ENCODE measurements around the gene KRTAP4-12.
"Not testable (repeated sequence)": the region's sequence is repeated elsewhere in the genome, so short reads cannot be mapped to it uniquely, and the experiment has no call there.

Gene KRTAP4-12

DNA sequence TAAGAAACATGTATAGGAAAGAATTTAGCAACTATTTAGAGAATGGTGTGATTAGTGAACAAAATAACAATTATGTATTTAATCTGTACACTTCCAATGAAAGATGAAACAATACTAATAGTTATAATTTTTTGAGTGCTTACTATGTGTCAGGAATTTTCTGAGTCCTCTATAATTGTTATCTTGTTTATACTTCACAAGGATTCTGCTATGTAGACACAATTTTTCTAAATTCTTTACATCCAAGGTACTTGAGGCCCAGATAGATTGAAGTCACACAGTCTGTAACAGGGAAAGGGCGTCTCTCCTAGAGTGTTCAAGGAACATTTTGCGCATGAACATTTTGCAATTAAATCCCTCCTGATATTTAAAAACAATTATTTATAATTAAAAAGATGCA, 1.1 kb upstream of the KRTAP4-12 start:
- no peak for DNase-seq

GRCh38 chr17:41123292-41123990, 541 bp downstream of the KRTAP4-12 start:
- DNase-seq = not testable (repeated sequence)

GRCh38 chr17:41121742-41122141, 2.2 kb downstream of the KRTAP4-12 start:
- DNase-seq = no peak

- DNase-seq = not testable (repeated sequence)
These were observed 4.0 kb downstream of the KRTAP4-12 start for GRCh38 chr17:41119696-41120690.

DNA sequence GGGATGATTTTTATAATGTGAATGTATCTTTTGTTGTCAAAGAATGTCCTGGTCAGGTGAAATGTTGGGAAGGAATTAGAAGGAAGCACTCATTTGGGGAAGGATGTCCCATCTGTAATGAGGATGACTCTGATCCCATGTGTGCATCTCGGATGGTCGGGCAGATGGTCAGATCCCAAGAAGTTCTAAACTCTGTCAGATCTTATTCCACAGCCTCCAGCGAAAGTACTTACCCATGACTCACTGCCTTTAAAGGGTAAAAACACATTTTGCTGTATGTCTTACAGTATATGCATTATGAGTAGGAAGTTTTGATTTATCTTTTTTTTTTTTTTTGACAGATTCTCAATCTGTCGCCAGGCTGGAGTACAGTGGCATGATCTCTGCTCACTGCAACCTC, 5.3 kb downstream of the KRTAP4-12 start:
- no peak for DNase-seq

DNA sequence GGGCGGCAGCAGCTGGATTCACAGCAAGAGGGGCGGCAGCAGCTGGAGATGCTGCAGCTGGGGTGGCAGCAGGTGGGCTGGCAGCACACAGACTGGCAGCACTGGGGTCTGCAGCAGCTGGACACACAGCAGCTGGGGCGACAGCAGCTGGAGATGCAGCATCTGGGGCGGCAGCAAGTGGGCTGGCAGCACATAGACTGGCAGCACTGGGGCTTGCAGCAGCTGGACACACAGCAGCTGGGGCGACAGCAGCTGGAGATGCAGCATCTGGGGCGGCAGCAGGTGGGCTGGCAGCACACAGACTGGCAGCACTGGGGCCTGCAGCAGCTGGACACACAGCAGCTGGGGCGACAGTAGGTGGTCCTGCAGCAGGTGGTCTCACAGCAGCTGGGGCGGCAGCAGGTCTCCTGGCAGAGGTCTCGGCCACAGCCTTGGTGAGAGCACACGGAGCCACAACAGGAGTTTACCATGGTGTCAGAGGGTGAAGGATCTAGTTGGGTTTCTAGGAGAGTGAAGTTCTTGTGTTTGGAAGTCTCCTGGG, 6.1 kb downstream of the KRTAP4-12 start, which contains the start of gene KRTAP4-11:
KRTAP4-11 (minus strand) TSS at position 528 of the 541 bp plus-strand sequence; CDS start at position 470, 58 bp downstream.
- DNase-seq = not testable (repeated sequence)

- DNase-seq = no peak
These were observed 7.7 kb downstream of the KRTAP4-12 start for GRCh38 chr17:41116297-41116696.

DNA sequence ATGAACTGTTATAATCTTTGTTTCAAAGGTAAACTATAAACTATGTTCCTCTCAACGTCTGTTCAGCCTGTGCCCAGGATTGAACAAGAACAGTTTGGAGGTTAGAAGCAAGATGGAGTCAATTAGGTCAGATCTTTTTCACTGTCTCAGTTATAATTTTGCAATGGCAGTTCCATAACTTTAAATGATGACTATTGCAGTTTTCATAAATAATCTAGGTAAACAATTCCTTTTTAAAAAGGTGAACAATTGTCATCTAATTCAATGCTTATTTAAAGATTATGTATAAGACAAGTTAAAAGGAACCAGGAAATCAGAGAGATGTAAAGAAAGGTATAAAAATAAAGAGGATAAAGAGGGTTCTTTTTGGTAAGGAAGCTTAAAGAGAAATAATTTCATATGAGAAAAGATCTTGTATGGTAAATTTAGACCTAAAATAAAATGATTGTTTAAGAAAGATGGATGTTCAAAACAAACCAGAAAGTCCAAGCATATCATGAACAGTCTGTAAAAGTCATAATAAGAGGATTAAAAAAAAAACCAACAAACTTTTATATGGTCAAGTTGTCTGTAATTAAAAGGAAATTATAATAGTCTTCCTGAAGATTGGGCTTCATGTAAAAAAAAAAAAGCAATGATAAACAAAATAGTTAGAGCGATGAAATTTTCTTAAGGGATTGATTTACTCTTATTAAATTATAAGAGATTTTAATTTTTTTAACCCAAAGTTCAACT, 12.7 kb downstream of the KRTAP4-12 start:
- DNase-seq = no peak

- not testable (repeated sequence) for DNase-seq
These were observed 15.1 kb downstream of the KRTAP4-12 start for GRCh38 chr17:41108728-41109386.

DNA sequence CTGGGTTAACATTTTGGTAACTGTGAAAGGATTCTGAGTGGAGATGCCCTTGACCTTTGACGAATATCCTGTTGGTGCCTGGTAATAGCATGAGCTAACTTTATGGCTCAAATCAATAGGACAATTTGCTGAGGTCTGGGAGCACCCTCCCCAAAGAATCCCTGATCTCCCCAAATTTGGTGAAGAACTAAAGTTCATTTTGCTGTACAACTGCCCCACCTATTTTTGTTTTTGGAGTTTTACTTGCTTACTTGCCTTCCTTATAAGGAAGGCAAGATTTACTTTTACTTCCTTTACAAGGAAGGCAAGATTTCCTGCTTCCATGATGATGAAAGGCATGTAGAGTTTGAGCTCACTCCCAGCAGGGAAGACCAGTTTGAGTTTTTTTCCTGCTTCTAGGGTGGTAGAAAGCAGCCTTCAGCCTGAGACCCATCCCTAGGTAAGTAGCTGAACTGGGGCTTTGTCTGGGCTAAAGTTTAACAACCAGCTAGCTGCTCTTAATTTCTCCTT, 16.0 kb downstream of the KRTAP4-12 start:
- DNase-seq = no peak

GRCh38 chr17:41105347-41105746, 18.6 kb downstream of the KRTAP4-12 start, which contains the start of gene KRTAP4-9:
Gene KRTAP4-9, plus strand, starts transcription at chr17:41105389. Its CDS starts 0 bp downstream, at chr17:41105389.
- not testable (repeated sequence) for DNase-seq

DNA sequence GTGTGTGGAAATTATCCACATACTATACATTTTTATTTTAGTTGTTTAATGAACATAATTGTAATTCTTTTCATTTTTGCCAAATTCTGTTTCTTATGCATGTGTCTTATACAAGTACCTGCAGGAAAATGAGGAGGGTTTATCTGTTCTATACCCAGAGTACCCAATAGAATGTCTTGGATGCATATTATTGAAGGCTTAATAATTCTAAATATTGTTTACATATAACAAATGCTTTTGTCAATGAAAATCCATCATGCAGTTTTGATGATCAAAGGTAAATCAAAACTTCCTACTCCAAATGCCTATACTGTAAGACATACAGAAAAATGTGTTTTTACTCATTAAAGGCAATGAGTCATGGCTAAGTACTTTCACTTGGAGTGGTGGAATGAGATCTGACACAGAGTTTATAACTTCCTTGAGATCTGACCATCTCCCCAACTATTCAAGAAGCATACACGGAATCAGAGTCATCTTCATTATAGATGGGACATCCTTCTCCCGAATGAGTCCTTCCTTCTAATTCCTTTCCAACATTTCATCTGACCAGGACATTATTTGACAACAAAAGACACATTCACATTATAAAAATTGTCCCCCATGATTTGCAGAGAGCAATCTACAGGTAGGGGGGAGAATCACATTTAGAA, 19.5 kb downstream of the KRTAP4-12 start:
- not testable (repeated sequence) for DNase-seq

DNA sequence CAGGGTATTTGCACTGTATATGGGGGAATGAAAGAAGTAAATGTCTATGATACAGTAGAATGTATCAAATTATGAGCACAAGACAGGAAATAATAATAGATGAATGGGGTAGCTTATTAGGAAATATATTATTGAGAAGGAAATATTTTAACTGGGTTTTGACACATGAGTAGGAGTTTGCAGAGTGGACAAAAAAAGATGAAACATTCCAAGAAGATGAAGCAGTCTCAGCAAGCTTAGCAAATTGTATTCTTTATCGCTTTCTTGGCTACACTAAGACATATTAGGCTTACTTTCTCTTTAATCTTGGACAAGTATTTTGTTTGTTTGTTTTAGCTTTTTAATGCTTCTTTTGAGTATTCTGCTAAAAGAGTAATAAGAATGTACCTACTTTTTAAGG, 20.1 kb downstream of the KRTAP4-12 start:
- no peak for DNase-seq

DNA sequence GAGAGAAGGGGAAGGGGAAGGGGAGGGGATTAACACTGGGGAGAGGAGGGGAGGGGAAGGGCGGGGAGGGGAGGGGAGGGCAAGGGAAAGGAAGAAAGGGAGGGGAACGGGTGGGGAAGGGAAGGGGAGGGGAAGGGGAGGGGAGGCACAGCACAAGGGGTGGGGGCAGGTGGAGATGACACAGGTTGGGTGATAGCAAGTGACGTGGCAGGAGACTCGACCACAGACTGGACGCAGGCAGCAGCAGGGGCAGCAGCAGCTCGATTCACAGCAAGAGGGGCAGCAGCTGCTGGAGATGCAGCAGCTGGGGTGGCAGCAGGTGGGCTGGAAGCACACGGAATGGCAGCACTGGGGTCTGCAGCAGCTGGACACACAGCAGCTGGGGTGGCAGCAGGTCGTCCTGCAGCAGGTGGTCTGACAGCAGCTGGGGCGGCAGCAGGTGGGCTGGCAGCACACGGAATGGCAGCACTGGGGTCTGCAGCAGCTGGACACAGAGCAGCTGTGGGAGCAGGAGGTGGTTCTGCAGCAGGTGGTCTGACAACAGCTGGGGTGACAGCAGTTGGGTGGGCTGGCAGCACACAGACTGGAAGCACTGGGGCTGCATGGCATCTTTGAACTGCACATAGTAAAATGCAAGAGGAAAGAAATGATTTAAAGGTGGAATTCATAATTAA, 22.3 kb downstream of the KRTAP4-12 start, which contains the start of gene KRTAP4-16:
KRTAP4-16 (minus strand) TSS at position 624 of the 674 bp plus-strand sequence; CDS start at position 624, 0 bp downstream.
- DNase-seq = no peak

GRCh38 chr17:41099682-41100480, 24.1 kb downstream of the KRTAP4-12 start:
- DNase-seq = not testable (repeated sequence)

DNA sequence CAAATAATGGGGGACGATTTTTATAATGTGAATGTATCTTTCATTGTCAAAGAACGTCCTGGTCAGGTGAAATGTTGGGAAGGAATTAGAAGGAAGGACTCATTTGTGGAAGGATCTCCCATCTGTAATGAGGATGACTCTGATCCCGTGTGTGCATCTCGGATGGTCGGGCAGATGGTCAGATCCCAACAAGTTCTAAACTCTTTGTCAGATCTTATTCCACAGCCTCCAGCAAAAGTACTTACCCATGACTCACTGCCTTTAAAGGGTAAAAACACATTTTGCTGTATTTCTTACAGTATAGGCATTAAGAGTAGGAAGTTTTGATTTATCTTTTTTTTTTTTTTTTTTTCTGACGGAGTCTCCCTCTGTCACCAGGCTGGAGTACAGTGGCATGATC, 25.5 kb downstream of the KRTAP4-12 start:
- no peak for DNase-seq

- no peak for DNase-seq
These were observed 25.9 kb downstream of the KRTAP4-12 start, which contains the start of gene KRTAP4-8 for GRCh38 chr17:41098042-41098441. Gene KRTAP4-8, minus strand, starts transcription at chr17:41098142. Its CDS starts 58 bp downstream, at chr17:41098084.

DNA sequence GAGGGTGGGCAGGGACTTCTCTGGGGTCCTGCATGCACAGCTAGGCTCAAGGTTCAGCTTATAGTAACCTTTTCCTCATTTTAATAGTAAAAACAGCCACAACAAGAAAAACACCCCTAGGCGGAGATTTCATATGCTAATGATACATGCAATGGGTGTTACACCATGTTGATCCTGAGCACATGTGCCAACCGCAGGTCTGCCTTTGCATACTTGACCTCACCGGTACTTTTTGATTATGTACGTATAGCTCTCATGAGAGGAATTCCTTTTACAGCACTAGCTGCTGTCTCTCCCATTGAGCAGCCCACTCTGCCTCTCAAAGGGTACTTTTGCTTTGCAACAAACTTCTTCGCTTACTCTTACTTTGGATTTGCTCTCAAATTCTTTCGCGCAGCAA, 27.9 kb downstream of the KRTAP4-12 start:
- no peak for DNase-seq

- not testable (repeated sequence) for DNase-seq
These were observed 35.1 kb downstream of the KRTAP4-12 start for GRCh38 chr17:41088760-41089352.
